Heart right ventricle (tissue), 16 donors: ENCODE data around the gene NXPH4. TPM values are rescaled to one million over a fixed set of nuclear protein-coding genes. Genes with fewer than 3 reads are reported as not detected.

Experiments used
- ATAC-seq, 8 donors: fragments of 200-7000 bp; cut with Tn5 transposase; one replicate each; pipeline ENCODE4 v1.9.1; 2020; ENCODE audit warnings: mild to moderate bottlenecking in 8 of 8, moderate library complexity in 8 of 8, moderate number of reproducible peaks in 1 of 8
- DNase-seq, 2 donors: peaks; one replicate each; pipeline ENCODE4 v3.0.0-alpha.2; 2020
- H3K27ac ChIP-seq, 10 donors: fragments of 200-600 bp; sonication (generic) in 2 of 10; one replicate each; pipeline versions ENCODE4 v1.5.0 to v1.8.0; 2020 to 2022; ENCODE audit warnings: mild to moderate bottlenecking in 3 of 10
- H3K27me3 ChIP-seq, 7 donors: fragments of 200-600 bp; one replicate each; pipeline ENCODE4 v1.8.0; 2021 to 2022; ENCODE audit warnings: mild to moderate bottlenecking in 2 of 7
- H3K36me3 ChIP-seq, 9 donors: fragments of 200-600 bp; sonication (generic) in 1 of 9; one replicate each; pipeline versions ENCODE4 v1.5.0 to v1.8.0; 2020 to 2022; ENCODE audit warnings: mild to moderate bottlenecking in 2 of 9
- H3K4me1 ChIP-seq, 9 donors: fragments of 200-600 bp; sonication (generic) in 1 of 9; one replicate each; pipeline versions ENCODE4 v1.5.0 to v1.8.0; 2020 to 2022; ENCODE audit warnings: mild to moderate bottlenecking in 4 of 9
- H3K4me3 ChIP-seq, 10 donors: fragments of 200-600 bp; sonication (generic) in 2 of 10; one replicate each; pipeline versions ENCODE4 v1.5.0 to v1.8.0; 2020 to 2022; ENCODE audit warnings: mild to moderate bottlenecking in 7 of 10, moderate library complexity in 2 of 10
- H3K9me3 ChIP-seq, 11 donors: fragments of 200-600 bp in 10 of 11; sonication (generic) in 2 of 11; one replicate each; pipeline versions ENCODE4 v1.5.0 to v1.8.0; 2013 to 2022; ENCODE audit warnings: mild to moderate bottlenecking in 2 of 11, control low read depth in 1 of 11, moderate library complexity in 1 of 11
- CTCF ChIP-seq, 9 donors: fragments of 200-600 bp; sonication (generic) in 2 of 9; IDR thresholded peaks; one replicate each; pipeline versions ENCODE4 v1.5.0 to v1.8.0; 2021 to 2022; ENCODE audit warnings: antibody characterized with exemption in 9 of 9, mild to moderate bottlenecking in 5 of 9, moderate library complexity in 1 of 9
- WGBS, 2 donors: extraction: QIAGEN DNeasy Blood & Tissue Kit; methylation state at CpG; one replicate each; pipeline ENCODE4 v1.1.7; 2013; ENCODE audit warnings: inconsistent platforms in 1 of 2; 5-methylcytosine and 5-hydroxymethylcytosine counted together
- intact Hi-C, 10 donors: fragments of 100-400 bp; cut with DNase I; formaldehyde crosslinking; loops; one replicate each; pipeline versions ENCODE4 v1.11.1 to v1.14.2; 2022
- polyA plus RNA-seq, 2 donors: library from polyadenylated mRNA; stranded (reverse); fragments of 200-250 nt; gene quantifications; one replicate each; pipeline ENCODE4 v1.2.3, GENCODE V29; 2013
- total RNA-seq, 10 donors: library from RNA; stranded (reverse); fragmentation: NEBNext Ultra II Directional in 3 of 10; extraction: Animal tissue kit (Norgen Biotek cat#: 25700) in 3 of 10; gene quantifications; one replicate each; pipeline versions ENCODE4 v1.2.1 to v1.2.4, GENCODE V29; 2021 to 2023
- donor health status: Arrhythmogenic right ventricular cardiomyopathy.
- donor health status: ischemic (EF 13 %, LVEDD 7.1; RV severe dilation, severe dysfunction).
- donor health status: healthy with polysubstance abuse.
- donor health status: DM: no; HTN: yes; CAD: no.
- donor health status: DM: no; HTN: no; CAD: no.
- donor health status: ischemic (EF 25% LVEDD 6.9; RV normal size, moderate dysfunction).
- donor health status: ischemic (EF 25% LVEDD 5.7; RV mildly dilated, moderate dysfunction).
- donor health status: healthy.
- donor health status: DM: yes; HTN: yes; CAD: no.
- donor health status: Ischemic cardiomyopathy.
- donor health status: ischemic (EF 35%, LVEDD 5.7; RV mildly dilated, moderate dysfunction).
- donor health status: nonischemic (EF 11% LVEDD 7.7; RV severe dilation, severe dysfunction).
- donor health status: DM: yes; HTN: yes; CAD: no.
- donor health status: PGD.
- donor health status: ischemic (EF 29% LVEDD 5.4; RV normal size, mild dysfunction).
- donor health status: nonischemic (EF 23%, LVEDD 6.1; RV moderate dilation, normal function).

Gene NXPH4
- total and polyA plus RNA-seq, 12 donors, result 0.18 to 6.2 (median 1.8) TPM

GRCh38 chr12:57242329-57242690, 25.7 kb downstream of the NXPH4 start:
- peaks cover 0 to 4% (median 0%) of the 10 kb centered on the region in 9 donors for H3K36me3 ChIP-seq
- no peak for TF ChIP-seq CTCF (IDR thresholded peaks at IDR 0.05)
- peak in 3 of 8 donors; percentile 2 to 27 (median 13) for ATAC-seq
- H3K4me1 ChIP-seq, result peaks cover 35 to 68% (median 62%) of the 10 kb centered on the region in 9 donors
- peaks cover 5 to 72% (median 49%) of the 10 kb centered on the region in 7 donors for H3K27me3 ChIP-seq
- intact Hi-C loops, result loop anchor here in 2 of 10 donors (5.0 kb wide), 2 partner anchors 35 to 115 kb away; partner anchors contain the start of gene LRP1 (in 1 of the 2)
- H3K4me3 ChIP-seq, result peak overlapping the region in 8 of 10 donors; percentile 34 to 51 (median 42)
- H3K27ac ChIP-seq, result no peak overlapping the region
- DNase-seq, result peak; percentile 47 to 62
- H3K9me3 ChIP-seq, result no peaks in the 10 kb centered on the region
- 3 to 5% methylated on average over 18 of the region's 18 CpGs for WGBS, 2 donors

GRCh38 chr12:57242691-57243454, 26.3 kb downstream of the NXPH4 start:
- 2 to 4% methylated on average over 45 of the region's 45 CpGs for WGBS, 2 donors
- Histone ChIP-seq H3K9me3 (no peaks in the 10 kb centered on the region), H3K4me1 (peaks cover 35 to 62% (median 58%) of the 10 kb centered on the region in 9 donors), H3K27ac (no peak overlapping the region), H3K36me3 (peaks cover 0 to 4% (median 0%) of the 10 kb centered on the region in 9 donors), H3K27me3 (peaks cover 5 to 66% (median 43%) of the 10 kb centered on the region in 7 donors), H3K4me3 (peak overlapping the region in 9 of 10 donors; percentile 34 to 51 (median 43))
- ATAC-seq (peak in 4 of 8 donors; percentile 2 to 13 (median 10)), DNase-seq (peak; percentile 46 to 66)
- TF ChIP-seq CTCF (IDR thresholded peaks at IDR 0.05), result peak; percentile 31 to 72 (median 61)
- intact Hi-C loops, result loop anchor here in 2 of 10 donors (5.0 kb wide), 2 partner anchors 36 to 116 kb away; partner anchors contain the start of gene LRP1 (in 1 of the 2)

- no peak overlapping the region for H3K27ac ChIP-seq
- DNase-seq (peak; percentile 78 to 82), ATAC-seq (peak in 7 of 8 donors; percentile 3 to 50 (median 29))
- H3K27me3 ChIP-seq, result peaks cover 5 to 57% (median 36%) of the 10 kb centered on the region in 7 donors
- TF ChIP-seq CTCF (IDR thresholded peaks at IDR 0.05), result peak; percentile 70 to 88 (median 76)
- H3K4me1 ChIP-seq, result peaks cover 30 to 58% (median 50%) of the 10 kb centered on the region in 9 donors
- 13 to 14% methylated on average over 41 of the region's 41 CpGs for WGBS, 2 donors
- H3K9me3 ChIP-seq, result no peaks in the 10 kb centered on the region
- intact Hi-C loops, result loop anchor here in 2 of 10 donors (5.0 kb wide), 2 partner anchors 36 to 116 kb away; partner anchors contain the start of gene LRP1 (in 1 of the 2)
- H3K36me3 ChIP-seq, result peaks cover 0 to 4% (median 0%) of the 10 kb centered on the region in 9 donors
- H3K4me3 ChIP-seq, result peak overlapping the region in 9 of 10 donors; percentile 34 to 51 (median 43)
These were observed 27.1 kb downstream of the NXPH4 start for GRCh38 chr12:57243521-57244311.

GRCh38 chr12:57244312-57244696, 27.7 kb downstream of the NXPH4 start:
- no peak for TF ChIP-seq CTCF (IDR thresholded peaks at IDR 0.05)
- no peak overlapping the region for H3K4me3 ChIP-seq
- H3K9me3 ChIP-seq, result no peaks in the 10 kb centered on the region
- peaks cover 5 to 53% (median 36%) of the 10 kb centered on the region in 7 donors for H3K27me3 ChIP-seq
- H3K36me3 ChIP-seq, result peaks cover 0 to 4% (median 0%) of the 10 kb centered on the region in 9 donors
- H3K27ac ChIP-seq, result no peak overlapping the region
- DNase-seq (no peak), ATAC-seq (no peak)
- intact Hi-C loops, result loop anchor here in 2 of 10 donors (5.0 kb wide), 2 partner anchors 37 to 117 kb away; partner anchors contain the start of gene LRP1 (in 1 of the 2)
- peaks cover 27 to 55% (median 46%) of the 10 kb centered on the region in 9 donors for H3K4me1 ChIP-seq
- 70 to 72% methylated on average over 6 of the region's 6 CpGs for WGBS, 2 donors
